ENCODE data around the gene CCDC92.
A peak's percentile ranks its signal among the peaks of the same experiment; 100 is the strongest.

The CCDC92 gene

DNA sequence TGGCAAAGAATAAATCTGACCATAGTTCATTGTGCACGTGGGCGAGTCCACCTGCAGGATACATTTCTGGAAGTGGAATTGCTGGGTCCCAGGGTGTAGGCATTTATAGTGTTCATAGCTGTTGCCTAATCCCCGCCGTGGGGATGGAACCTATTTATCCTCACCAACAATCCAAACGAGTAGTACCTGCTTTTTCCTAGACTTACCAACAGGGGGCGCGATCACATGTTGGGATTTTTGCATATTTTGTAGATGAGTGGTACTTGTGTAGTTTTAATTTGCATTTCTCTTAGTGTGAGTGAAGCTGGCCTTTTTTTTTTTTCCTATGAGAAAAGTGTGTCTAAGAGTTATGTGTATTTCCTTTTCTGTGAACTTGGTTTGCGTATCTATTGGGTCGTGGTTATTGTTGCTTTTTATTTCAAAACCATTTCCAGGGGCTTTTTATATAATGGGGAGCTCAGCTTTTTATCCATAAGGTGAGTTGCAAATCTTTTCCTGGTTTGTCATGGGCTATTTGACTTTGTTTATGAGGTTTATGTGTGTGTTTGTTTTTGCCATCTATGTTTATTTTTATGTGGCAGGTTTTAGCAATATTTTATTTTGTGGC is 67.2 kb downstream of the CCDC92 start:
- H3K9me3 ChIP-seq (ENCODE audit: control extremely low read depth in 1 of 5, control insufficient read depth in 4 of 5, insufficient read depth in 2 of 5, low read depth in 1 of 5, low read length in 4 of 5), result no peaks in the 10 kb centered on the region
- POLR2A ChIA-PET, result no interaction called here
- H3K36me3 ChIP-seq (ENCODE audit: control insufficient read depth in 4 of 4, insufficient read depth in 4 of 4, low read length in 3 of 4), result no peaks in the 10 kb centered on the region
- H3K27ac ChIP-seq (ENCODE audit: insufficient read depth in 1 of 2, low read depth in 1 of 2, low read length in 2 of 2, poor library complexity in 1 of 2, severe bottlenecking in 2 of 2), result no peak overlapping the region
- DNase-seq, result peak; percentile 61 to 82 (median 75)
- H3K27me3 ChIP-seq (replicated peaks in 2 of 5; ENCODE audit: control insufficient read depth in 4 of 5, insufficient read depth in 5 of 5, low read length in 4 of 5), result no peaks in the 10 kb centered on the region
- CTCF ChIA-PET, result interaction anchor here (0.7 to 4.0 kb wide), 22 partner anchors 9 to 131 kb away, joined by 3 to 30 read pairs (median 4); no protein-coding TSS in a partner anchor
- WGBS (ENCODE audit: insufficient coverage), result 25% methylated on average over 4 of the region's 9 CpGs
- H3K4me3 ChIP-seq (ENCODE audit: control insufficient read depth in 1 of 7, extremely low read depth in 1 of 7, insufficient read depth in 4 of 7, low read depth in 2 of 7, low read length in 6 of 7), result no peak overlapping the region
- H3K4me1 ChIP-seq (ENCODE audit: control extremely low read depth in 1 of 4, control insufficient read depth in 4 of 4, insufficient read depth in 4 of 4, low read length in 3 of 4), result peaks cover 0 to 9% (median 8%) of the 10 kb centered on the region in 4 experiments

DNA sequence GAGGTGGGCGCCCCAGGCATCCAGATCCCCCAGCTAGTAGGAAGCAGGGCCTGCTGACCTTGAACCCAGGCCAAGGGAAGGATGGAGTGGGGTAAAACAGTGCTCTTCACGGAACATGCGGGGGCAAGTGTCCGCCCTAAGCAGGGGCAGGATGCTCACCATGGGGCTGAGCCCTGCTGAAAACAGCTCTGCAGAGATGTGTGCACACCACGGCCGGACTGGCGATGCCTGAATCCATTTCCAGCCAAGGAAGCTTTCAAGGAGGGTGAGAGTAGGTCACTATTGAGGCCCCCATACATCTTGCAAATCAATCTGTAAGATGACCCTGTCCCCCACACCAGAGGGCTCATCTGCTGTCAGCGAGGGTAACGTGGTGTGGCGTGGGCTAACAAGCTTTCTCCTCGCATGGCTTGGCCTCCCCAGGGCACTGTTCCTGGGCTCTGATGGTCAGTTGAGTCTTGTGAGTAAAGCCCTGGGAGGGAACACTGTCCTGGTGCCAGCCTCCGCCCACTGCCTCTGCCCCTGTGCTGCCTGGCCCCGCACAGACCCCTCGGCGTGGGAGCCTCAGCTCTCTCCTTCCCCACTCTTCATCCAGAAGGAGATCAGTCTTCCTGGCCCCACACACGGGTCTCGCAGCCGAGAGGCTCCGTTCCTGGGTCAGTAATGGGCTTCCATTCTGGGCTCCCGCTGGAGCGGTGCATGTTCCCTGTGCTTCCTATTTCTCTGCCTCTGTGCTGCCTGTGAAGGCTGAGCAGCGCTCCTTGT is 69.1 kb downstream of the CCDC92 start:
- no peak for DNase-seq
- CTCF ChIA-PET, result interaction anchor here (0.8 to 4.0 kb wide), 9 partner anchors 11 to 129 kb away, joined by 3 to 30 read pairs (median 5); no protein-coding TSS in a partner anchor
- Histone ChIP-seq H3K27ac (ENCODE audit: insufficient read depth in 1 of 2, low read depth in 1 of 2, low read length in 2 of 2, poor library complexity in 1 of 2, severe bottlenecking in 2 of 2) (no peak overlapping the region), H3K9me3 (ENCODE audit: control extremely low read depth in 1 of 5, control insufficient read depth in 4 of 5, insufficient read depth in 2 of 5, low read depth in 1 of 5, low read length in 4 of 5) (no peaks in the 10 kb centered on the region), H3K27me3 (replicated peaks in 2 of 5; ENCODE audit: control insufficient read depth in 4 of 5, insufficient read depth in 5 of 5, low read length in 4 of 5) (no peaks in the 10 kb centered on the region), H3K36me3 (ENCODE audit: control insufficient read depth in 4 of 4, insufficient read depth in 4 of 4, low read length in 3 of 4) (no peaks in the 10 kb centered on the region), H3K4me1 (ENCODE audit: control extremely low read depth in 1 of 4, control insufficient read depth in 4 of 4, insufficient read depth in 4 of 4, low read length in 3 of 4) (peaks cover 0 to 9% (median 8%) of the 10 kb centered on the region in 4 experiments), H3K4me3 (ENCODE audit: control insufficient read depth in 1 of 7, extremely low read depth in 1 of 7, insufficient read depth in 4 of 7, low read depth in 2 of 7, low read length in 6 of 7) (no peak overlapping the region)
- POLR2A ChIA-PET, result no interaction called here
- WGBS (ENCODE audit: insufficient coverage), result over 99% methylated on average over 20 of the region's 22 CpGs

GRCh38 chr12:123902821-123903220 is 69.8 kb downstream of the CCDC92 start:
- Histone ChIP-seq H3K4me3 (ENCODE audit: control insufficient read depth in 1 of 7, extremely low read depth in 1 of 7, insufficient read depth in 4 of 7, low read depth in 2 of 7, low read length in 6 of 7) (no peak overlapping the region), H3K36me3 (ENCODE audit: control insufficient read depth in 4 of 4, insufficient read depth in 4 of 4, low read length in 3 of 4) (no peaks in the 10 kb centered on the region), H3K27me3 (replicated peaks in 2 of 5; ENCODE audit: control insufficient read depth in 4 of 5, insufficient read depth in 5 of 5, low read length in 4 of 5) (no peaks in the 10 kb centered on the region), H3K27ac (ENCODE audit: insufficient read depth in 1 of 2, low read depth in 1 of 2, low read length in 2 of 2, poor library complexity in 1 of 2, severe bottlenecking in 2 of 2) (no peak overlapping the region), H3K4me1 (ENCODE audit: control extremely low read depth in 1 of 4, control insufficient read depth in 4 of 4, insufficient read depth in 4 of 4, low read length in 3 of 4) (peaks cover 0 to 9% (median 8%) of the 10 kb centered on the region in 4 experiments), H3K9me3 (ENCODE audit: control extremely low read depth in 1 of 5, control insufficient read depth in 4 of 5, insufficient read depth in 2 of 5, low read depth in 1 of 5, low read length in 4 of 5) (no peaks in the 10 kb centered on the region)
- CTCF ChIA-PET, result interaction anchor here (1.3 to 4.0 kb wide), 5 partner anchors 11 to 126 kb away, joined by 3 to 30 read pairs (median 5); no protein-coding TSS in a partner anchor
- DNase-seq, result no peak
- WGBS (ENCODE audit: insufficient coverage), result 96% methylated on average over 11 of the region's 13 CpGs
- POLR2A ChIA-PET, result no interaction called here

- peak in 2 of 3 donors; percentile 64 to 72 for DNase-seq
- CTCF ChIA-PET, result interaction anchor here (0.8 to 1.6 kb wide), 6 partner anchors 9 to 130 kb away, joined by 3 to 4 read pairs (median 3); no protein-coding TSS in a partner anchor
- 42% methylated on average over 8 of the region's 9 CpGs for WGBS (ENCODE audit: insufficient coverage)
- Histone ChIP-seq H3K9me3 (ENCODE audit: control extremely low read depth in 1 of 5, control insufficient read depth in 4 of 5, insufficient read depth in 2 of 5, low read depth in 1 of 5, low read length in 4 of 5) (no peaks in the 10 kb centered on the region), H3K27me3 (replicated peaks in 2 of 5; ENCODE audit: control insufficient read depth in 4 of 5, insufficient read depth in 5 of 5, low read length in 4 of 5) (no peaks in the 10 kb centered on the region), H3K4me3 (ENCODE audit: control insufficient read depth in 1 of 7, extremely low read depth in 1 of 7, insufficient read depth in 4 of 7, low read depth in 2 of 7, low read length in 6 of 7) (no peak overlapping the region), H3K27ac (ENCODE audit: insufficient read depth in 1 of 2, low read depth in 1 of 2, low read length in 2 of 2, poor library complexity in 1 of 2, severe bottlenecking in 2 of 2) (no peak overlapping the region), H3K4me1 (ENCODE audit: control extremely low read depth in 1 of 4, control insufficient read depth in 4 of 4, insufficient read depth in 4 of 4, low read length in 3 of 4) (peaks cover 0 to 9% (median 8%) of the 10 kb centered on the region in 4 experiments), H3K36me3 (ENCODE audit: control insufficient read depth in 4 of 4, insufficient read depth in 4 of 4, low read length in 3 of 4) (no peaks in the 10 kb centered on the region)
- POLR2A ChIA-PET, result no interaction called here
These were observed 71.7 kb downstream of the CCDC92 start for GRCh38 chr12:123900871-123901376.

DNA sequence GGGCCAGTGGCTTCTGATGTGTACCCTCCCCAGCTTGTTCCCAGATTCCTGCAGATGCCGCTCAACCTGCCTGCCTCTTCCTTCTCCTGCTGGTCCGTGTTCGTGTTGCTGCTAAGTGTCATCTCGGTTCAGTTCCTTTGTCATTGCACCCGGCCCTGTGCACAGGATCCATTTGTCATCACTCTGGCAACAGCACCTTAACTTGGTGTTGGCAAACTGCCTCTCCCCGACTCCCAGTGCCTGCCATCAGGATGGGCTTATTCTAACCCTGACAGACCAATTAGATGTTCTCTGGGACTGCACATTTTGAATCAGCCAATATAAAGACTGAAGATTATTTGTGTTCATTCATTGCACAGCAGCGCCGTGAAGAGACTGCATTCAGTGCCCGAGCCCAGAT is 73.3 kb downstream of the CCDC92 start:
- H3K36me3 ChIP-seq (ENCODE audit: control insufficient read depth in 4 of 4, insufficient read depth in 4 of 4, low read length in 3 of 4), result no peaks in the 10 kb centered on the region
- ChIA-PET POLR2A (no interaction called here), CTCF (interaction anchor here (0.9 to 1.3 kb wide), 2 partner anchors 10 to 12 kb away, joined by 4 read pairs; no protein-coding TSS in a partner anchor)
- no peak overlapping the region for H3K4me3 ChIP-seq (ENCODE audit: control insufficient read depth in 1 of 7, extremely low read depth in 1 of 7, insufficient read depth in 4 of 7, low read depth in 2 of 7, low read length in 6 of 7)
- WGBS (ENCODE audit: insufficient coverage), result 91% methylated on average over 7 of the region's 9 CpGs
- no peak overlapping the region for H3K27ac ChIP-seq (ENCODE audit: insufficient read depth in 1 of 2, low read depth in 1 of 2, low read length in 2 of 2, poor library complexity in 1 of 2, severe bottlenecking in 2 of 2)
- H3K27me3 ChIP-seq (replicated peaks in 2 of 5; ENCODE audit: control insufficient read depth in 4 of 5, insufficient read depth in 5 of 5, low read length in 4 of 5), result no peaks in the 10 kb centered on the region
- H3K9me3 ChIP-seq (ENCODE audit: control extremely low read depth in 1 of 5, control insufficient read depth in 4 of 5, insufficient read depth in 2 of 5, low read depth in 1 of 5, low read length in 4 of 5), result no peaks in the 10 kb centered on the region
- no peak for DNase-seq
- peaks cover 0 to 9% (median 8%) of the 10 kb centered on the region in 4 experiments for H3K4me1 ChIP-seq (ENCODE audit: control extremely low read depth in 1 of 4, control insufficient read depth in 4 of 4, insufficient read depth in 4 of 4, low read length in 3 of 4)

DNA sequence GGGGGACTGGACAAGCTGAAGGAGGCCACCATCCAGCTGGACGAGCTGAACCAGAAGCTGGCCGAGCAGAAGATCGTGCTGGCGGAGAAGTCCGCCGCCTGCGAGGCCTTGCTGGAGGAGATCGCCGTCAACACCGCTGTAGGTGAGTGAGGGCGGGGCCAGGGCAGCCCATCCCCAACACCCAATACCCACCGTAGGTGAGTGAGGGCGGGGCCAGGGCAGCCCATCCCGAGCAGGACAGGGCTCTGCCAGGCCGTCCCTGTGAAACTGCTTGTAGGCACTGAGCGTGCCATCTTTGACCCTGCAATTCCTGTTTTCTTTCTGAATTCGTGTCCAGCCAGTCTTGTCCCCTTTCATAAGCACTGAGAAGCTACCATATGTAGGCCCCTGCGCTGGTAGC is 74.0 kb downstream of the CCDC92 start:
- no peak for DNase-seq
- Histone ChIP-seq H3K27me3 (replicated peaks in 2 of 5; ENCODE audit: control insufficient read depth in 4 of 5, insufficient read depth in 5 of 5, low read length in 4 of 5) (no peaks in the 10 kb centered on the region), H3K9me3 (ENCODE audit: control extremely low read depth in 1 of 5, control insufficient read depth in 4 of 5, insufficient read depth in 2 of 5, low read depth in 1 of 5, low read length in 4 of 5) (no peaks in the 10 kb centered on the region), H3K4me1 (ENCODE audit: control extremely low read depth in 1 of 4, control insufficient read depth in 4 of 4, insufficient read depth in 4 of 4, low read length in 3 of 4) (peaks cover 0 to 9% (median 8%) of the 10 kb centered on the region in 4 experiments), H3K36me3 (ENCODE audit: control insufficient read depth in 4 of 4, insufficient read depth in 4 of 4, low read length in 3 of 4) (no peaks in the 10 kb centered on the region), H3K27ac (ENCODE audit: insufficient read depth in 1 of 2, low read depth in 1 of 2, low read length in 2 of 2, poor library complexity in 1 of 2, severe bottlenecking in 2 of 2) (no peak overlapping the region), H3K4me3 (ENCODE audit: control insufficient read depth in 1 of 7, extremely low read depth in 1 of 7, insufficient read depth in 4 of 7, low read depth in 2 of 7, low read length in 6 of 7) (peak overlapping the region in 1 of 7 experiments; percentile 1)
- ChIA-PET CTCF (interaction anchor here (1.3 kb wide), 1 partner anchor 11 kb away, joined by 4 read pairs; no protein-coding TSS in a partner anchor), POLR2A (no interaction called here)
- WGBS (ENCODE audit: insufficient coverage), result 98% methylated on average over 14 of the region's 18 CpGs

DNA sequence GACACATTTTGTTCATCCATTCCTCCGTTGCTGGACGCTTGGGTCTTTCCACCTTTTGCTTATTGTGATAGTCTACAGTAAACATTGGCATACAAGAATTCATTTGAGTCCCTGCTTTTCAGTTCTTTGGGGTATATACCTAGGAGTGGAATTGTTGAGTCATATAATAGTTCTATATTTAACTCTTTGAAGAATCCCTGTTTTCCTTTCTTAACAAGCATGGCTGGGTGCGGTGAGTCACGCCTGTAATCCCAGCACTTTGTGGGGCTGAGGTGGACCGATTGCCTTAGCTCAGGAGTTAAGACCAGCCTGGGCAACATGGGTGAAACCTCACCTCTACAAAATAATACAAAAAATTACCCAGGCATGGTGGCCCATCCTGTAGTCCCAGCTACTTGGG is 75.4 kb downstream of the CCDC92 start:
- ChIA-PET POLR2A (no interaction called here), CTCF (no interaction called here)
- peaks cover 0 to 9% (median 8%) of the 10 kb centered on the region in 4 experiments for H3K4me1 ChIP-seq (ENCODE audit: control extremely low read depth in 1 of 4, control insufficient read depth in 4 of 4, insufficient read depth in 4 of 4, low read length in 3 of 4)
- H3K27me3 ChIP-seq (replicated peaks in 2 of 5; ENCODE audit: control insufficient read depth in 4 of 5, insufficient read depth in 5 of 5, low read length in 4 of 5), result no peaks in the 10 kb centered on the region
- no peaks in the 10 kb centered on the region for H3K9me3 ChIP-seq (ENCODE audit: control extremely low read depth in 1 of 5, control insufficient read depth in 4 of 5, insufficient read depth in 2 of 5, low read depth in 1 of 5, low read length in 4 of 5)
- no peaks in the 10 kb centered on the region for H3K36me3 ChIP-seq (ENCODE audit: control insufficient read depth in 4 of 4, insufficient read depth in 4 of 4, low read length in 3 of 4)
- H3K27ac ChIP-seq (ENCODE audit: insufficient read depth in 1 of 2, low read depth in 1 of 2, low read length in 2 of 2, poor library complexity in 1 of 2, severe bottlenecking in 2 of 2), result no peak overlapping the region
- 90% methylated on average over 4 of the region's 5 CpGs for WGBS (ENCODE audit: insufficient coverage)
- no peak overlapping the region for H3K4me3 ChIP-seq (ENCODE audit: control insufficient read depth in 1 of 7, extremely low read depth in 1 of 7, insufficient read depth in 4 of 7, low read depth in 2 of 7, low read length in 6 of 7)
- DNase-seq, result no peak
